HEK293T (cell line): ENCODE results near the gene COX7B.
"Not testable (repeated sequence)": the region's sequence is repeated elsewhere in the genome, so short reads cannot be mapped to it uniquely, and the experiment has no call there.

Experiments
- CTCF ChIA-PET: fragments of 350-600 bp; formaldehyde crosslinking; extraction: SDS; loops from one replicate; lab custom pipeline; 2021; ENCODE audit warnings: antibody characterized with exemption, inconsistent platforms; lab: Yijun Ruan, JAX
- POLR2A ChIA-PET: fragments of 350-600 bp; formaldehyde crosslinking; extraction: SDS; loops from one replicate; lab custom pipeline; 2020; ENCODE audit warnings: antibody characterized with exemption, inconsistent platforms; lab: Yijun Ruan, JAX
- DNase-seq: peaks from one replicate; pipeline ENCODE4 v3.0.0; 2012; ENCODE audit warnings: mixed read lengths; ENCODE audit errors: extremely low spot score
- ARNT ChIP-seq: fragments of 450-650 bp; IDR thresholded peaks from 2 replicates; pipeline ENCODE4 v1.6.1; 2017; ENCODE audit warnings: mild to moderate bottlenecking
- BHLHE40 ChIP-seq: fragments of 450-650 bp; IDR thresholded peaks from 2 replicates; pipeline ENCODE4 v1.6.1; 2016; ENCODE audit warnings: mild to moderate bottlenecking, moderate library complexity, borderline replicate concordance
- CTBP1 ChIP-seq: fragments of 450-650 bp; IDR thresholded peaks from 2 replicates; pipeline ENCODE4 v1.6.1; 2016; ENCODE audit warnings: borderline replicate concordance
- ELF4 ChIP-seq: fragments of 450-650 bp; IDR thresholded peaks from 2 replicates; pipeline ENCODE4 v1.6.1; 2017; ENCODE audit warnings: antibody characterized with exemption
- FOXA1 ChIP-seq: fragments of 450-650 bp; IDR thresholded peaks from 2 replicates; pipeline ENCODE4 v1.6.1; 2016; ENCODE audit warnings: mild to moderate bottlenecking
- FOXK2 ChIP-seq: fragments of 450-650 bp; IDR thresholded peaks from 2 replicates; pipeline ENCODE4 v1.6.1; 2016; ENCODE audit warnings: mild to moderate bottlenecking
- FOXM1 ChIP-seq: fragments of 450-650 bp; IDR thresholded peaks from 2 replicates; pipeline ENCODE4 v1.6.1; 2017; ENCODE audit warnings: mild to moderate bottlenecking, borderline replicate concordance
- HDGF ChIP-seq: fragments of 450-650 bp; IDR thresholded peaks from 2 replicates; pipeline ENCODE4 v1.6.1; 2017; ENCODE audit warnings: antibody characterized with exemption, borderline replicate concordance
- L3MBTL2 ChIP-seq: fragments of 450-650 bp; conservative IDR thresholded peaks from 2 replicates; pipeline ENCODE4 v1.6.1; 2016; ENCODE audit warnings: mild to moderate bottlenecking
- LEF1 ChIP-seq: fragments of 450-650 bp; IDR thresholded peaks from 2 replicates; pipeline ENCODE4 v1.6.1; 2017; ENCODE audit warnings: mild to moderate bottlenecking, borderline replicate concordance
- NFRKB ChIP-seq: fragments of 450-650 bp; IDR thresholded peaks from 2 replicates; pipeline ENCODE4 v1.6.1; 2016; ENCODE audit warnings: mild to moderate bottlenecking, moderate library complexity
- PKNOX1 ChIP-seq: fragments of 450-650 bp; IDR thresholded peaks from 2 replicates; pipeline ENCODE4 v1.6.1; 2016
- SP1 ChIP-seq: fragments of 450-650 bp; IDR thresholded peaks from 2 replicates; pipeline ENCODE4 v1.6.1; 2017
- SUZ12 ChIP-seq: fragments of 450-650 bp; IDR thresholded peaks from 2 replicates; pipeline ENCODE4 v1.6.1; 2016; ENCODE audit warnings: mild to moderate bottlenecking
- TARDBP ChIP-seq: fragments of 450-650 bp; IDR thresholded peaks from 2 replicates; pipeline ENCODE4 v1.6.1; 2016
- ZNF384 ChIP-seq: fragments of 450-650 bp; IDR thresholded peaks from 2 replicates; pipeline ENCODE4 v1.6.1; 2016

Gene COX7B, protein sequence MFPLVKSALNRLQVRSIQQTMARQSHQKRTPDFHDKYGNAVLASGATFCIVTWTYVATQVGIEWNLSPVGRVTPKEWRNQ

GRCh38 chrX:77899081-77899828 is at the start of gene COX7B:
Gene COX7B (plus strand): TSS chrX:77899468. CDS start chrX:77899554, 86 bp downstream.
- CTCF ChIA-PET = interaction anchor here (0.6 to 1.0 kb wide), 2 partner anchors 11 to 146 kb away, joined by 4 to 6 read pairs; partner anchors contain the start of gene ATP7A
- peak; percentile 32; the same call in 1 of the 2 replicates for TF ChIP-seq L3MBTL2
- TF ChIP-seq ZNF384 = no peak
- peak; percentile 79; the same call in 1 of the 2 replicates for TF ChIP-seq SP1
- TF ChIP-seq NFRKB = peak; percentile 67
- POLR2A ChIA-PET = interaction anchor here (0.7 to 2.7 kb wide), 10 partner anchors 8 to 233 kb away, joined by 3 to 23 read pairs (median 3); partner anchors contain the start of gene ATP7A
- peak; percentile 57 for DNase-seq

- no peak for DNase-seq
- ChIA-PET CTCF (no interaction called here), POLR2A (no interaction called here)
- TF ChIP-seq L3MBTL2 = no peak
- TF ChIP-seq NFRKB = no peak
- no peak for TF ChIP-seq FOXK2
- TF ChIP-seq PKNOX1 = no peak
- no peak for TF ChIP-seq ARNT
- no peak for TF ChIP-seq BHLHE40
These were observed 23.9 kb upstream of the COX7B start for GRCh38 chrX:77875372-77875771.

GRCh38 chrX:77881418-77881817 is 17.9 kb upstream of the COX7B start:
- CTCF ChIA-PET, DNase-seq, POLR2A ChIA-PET: not testable (repeated sequence)

DNA sequence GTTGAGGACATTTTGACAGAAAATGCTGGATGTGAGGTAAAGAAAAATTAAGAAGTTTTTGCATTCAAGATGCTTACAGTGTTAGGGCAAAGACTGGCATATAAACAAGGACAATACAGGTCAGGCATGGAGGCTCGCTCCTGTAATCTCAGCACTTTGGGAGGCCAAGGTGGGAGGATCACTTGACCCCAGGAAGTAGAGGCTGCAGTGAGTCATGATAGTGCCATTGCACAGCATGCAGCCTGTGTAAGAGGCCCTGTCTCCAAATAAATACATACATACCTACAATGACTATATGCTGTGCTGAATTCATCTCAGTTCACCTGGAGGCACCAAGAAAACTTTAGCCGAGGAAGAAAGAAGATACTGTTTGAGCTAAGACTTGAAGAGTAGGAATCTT is 6.4 kb upstream of the COX7B start:
- TF ChIP-seq LEF1 (no peak), ELF4 (no peak), HDGF (no peak), NFRKB (no peak), SP1 (no peak), FOXM1 (no peak), SUZ12 (no peak), L3MBTL2 (no peak), ARNT (no peak), FOXA1 (no peak), FOXK2 (no peak)
- POLR2A ChIA-PET = interaction anchor here (0.6 kb wide), 1 partner anchor 243 kb away, joined by 3 read pairs; no protein-coding TSS in a partner anchor
- CTCF ChIA-PET = no interaction called here
- no peak for DNase-seq

GRCh38 chrX:77893713-77894112 is 5.6 kb upstream of the COX7B start:
- TF ChIP-seq SP1 = no peak
- no peak for TF ChIP-seq ELF4
- TF ChIP-seq PKNOX1 = no peak
- no peak for TF ChIP-seq SUZ12
- TF ChIP-seq FOXA1 = no peak
- no peak for TF ChIP-seq TARDBP
- TF ChIP-seq FOXK2 = no peak
- TF ChIP-seq CTBP1 = no peak
- no peak for TF ChIP-seq FOXM1
- no peak for TF ChIP-seq ARNT
- TF ChIP-seq NFRKB = no peak
- TF ChIP-seq ZNF384 = no peak
- TF ChIP-seq L3MBTL2 = no peak
- TF ChIP-seq HDGF = no peak
- no peak for TF ChIP-seq BHLHE40
- no peak for TF ChIP-seq LEF1
- POLR2A ChIA-PET = no interaction called here
- no peak for DNase-seq
- CTCF ChIA-PET = no interaction called here

DNA sequence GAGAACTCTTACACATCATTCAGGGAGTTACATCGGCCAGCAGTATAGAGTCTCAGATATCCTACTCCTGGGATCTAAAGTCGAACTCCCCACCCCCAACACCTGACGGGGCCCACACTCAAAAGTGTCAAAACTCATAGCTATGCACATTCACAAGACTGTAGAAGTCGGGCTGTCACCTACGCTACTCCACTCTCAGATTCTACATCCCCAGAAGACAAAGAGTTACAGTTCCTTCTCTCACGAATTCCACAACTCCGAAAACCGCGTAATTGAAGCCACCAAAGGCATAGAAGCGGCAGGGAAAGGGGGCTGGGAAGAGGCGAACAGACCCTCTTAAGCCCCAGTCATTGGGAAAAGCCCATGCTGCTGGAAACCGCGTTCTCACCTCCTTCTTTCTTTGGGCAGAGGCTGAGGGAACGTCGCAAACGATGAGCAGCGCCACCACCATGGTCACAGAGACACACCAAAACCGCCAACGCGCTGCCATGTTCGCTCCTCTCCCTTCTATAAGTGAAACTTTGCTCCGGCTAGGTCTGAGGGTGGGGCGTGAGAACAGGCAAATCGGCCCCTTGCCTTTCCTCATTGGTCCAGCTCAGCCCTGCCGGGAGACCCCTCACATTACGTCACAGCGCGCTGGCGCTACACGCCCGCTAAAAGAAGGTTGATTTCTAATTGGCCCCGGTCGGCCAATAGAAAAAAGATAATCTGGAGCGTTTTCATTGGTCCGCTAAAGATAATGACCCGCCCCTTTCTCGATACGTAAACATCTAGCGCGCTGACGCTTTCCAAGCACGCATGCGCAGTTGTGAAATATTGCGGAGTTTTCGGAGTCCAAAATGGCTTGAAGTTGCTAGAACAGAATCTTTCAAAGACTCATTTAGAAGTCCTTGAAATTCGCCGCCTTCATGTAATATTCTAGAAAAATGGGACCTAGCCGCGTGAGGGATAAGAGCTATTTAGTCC is 4.1 kb upstream of the COX7B start, which contains the start of gene MAGT1:
TSS of gene MAGT1 (minus strand) at position 515 of the 966 bp plus-strand sequence. CDS start at position 490, 25 bp downstream.
- DNase-seq = peak; percentile 81
- ChIA-PET POLR2A (interaction anchor here (0.7 to 1.4 kb wide), 3 partner anchors 17 to 244 kb away, joined by 3 to 4 read pairs (median 3); partner anchors contain the start of gene TAF9B), CTCF (no interaction called here)
- TF ChIP-seq BHLHE40 = no peak
- no peak for TF ChIP-seq ARNT
- no peak for TF ChIP-seq TARDBP
- no peak for TF ChIP-seq FOXM1
- no peak for TF ChIP-seq NFRKB
- no peak; the same call in 1 of the 2 replicates for TF ChIP-seq L3MBTL2
- TF ChIP-seq HDGF = no peak
- TF ChIP-seq SUZ12 = no peak
- TF ChIP-seq PKNOX1 = no peak
- no peak for TF ChIP-seq LEF1
